GM11168 (cell line): Measurements from ENCODE around the gene IRAG1.

Source experiments
- in situ Hi-C: fragments of 300-500 bp; cut with MboI; formaldehyde crosslinking; loops from one replicate; pipeline ENCODE4 v1.12.0; 2022; ENCODE audit warnings: low sequenced_read_pairs; ENCODE audit not compliant: unreplicated experiment

Gene IRAG1

GRCh38 chr11:10693509-10694081, at the start of gene IRAG1:
Gene IRAG1 (minus strand): TSS chr11:10693755. CDS start chr11:10693602, 153 bp downstream.
- in situ Hi-C loops = no loop called here

GRCh38 chr11:10742460-10743208, 49.1 kb upstream of the IRAG1 start:
- in situ Hi-C loops = no loop called here

GRCh38 chr11:10735481-10736475, 42.2 kb upstream of the IRAG1 start:
- in situ Hi-C loops = loop anchor here (5.0 to 10.0 kb wide), 2 partner anchors 211 to 323 kb away; no protein-coding TSS in a partner anchor

GRCh38 chr11:10731064-10731680, 37.6 kb upstream of the IRAG1 start:
- in situ Hi-C loops = loop anchor here (10.0 kb wide), 1 partner anchor 206 kb away; no protein-coding TSS in a partner anchor

GRCh38 chr11:10730151-10730550, 36.6 kb upstream of the IRAG1 start:
- in situ Hi-C loops = loop anchor here (10.0 kb wide), 1 partner anchor 205 kb away; no protein-coding TSS in a partner anchor

GRCh38 chr11:10728789-10729472, 35.4 kb upstream of the IRAG1 start:
- in situ Hi-C loops = no loop called here

GRCh38 chr11:10728154-10728553, 34.6 kb upstream of the IRAG1 start:
- in situ Hi-C loops = no loop called here

GRCh38 chr11:10727146-10727851, 33.7 kb upstream of the IRAG1 start:
- in situ Hi-C loops = no loop called here

GRCh38 chr11:10725907-10726253, 32.3 kb upstream of the IRAG1 start:
- in situ Hi-C loops = no loop called here

- in situ Hi-C loops = no loop called here
These were observed 31.8 kb upstream of the IRAG1 start for GRCh38 chr11:10725114-10725906.

GRCh38 chr11:10722307-10722706, 28.8 kb upstream of the IRAG1 start:
- in situ Hi-C loops = no loop called here

GRCh38 chr11:10720881-10721376, 27.4 kb upstream of the IRAG1 start:
- in situ Hi-C loops = no loop called here

- in situ Hi-C loops = no loop called here
These were observed 26.1 kb upstream of the IRAG1 start for GRCh38 chr11:10719616-10720015.

- in situ Hi-C loops = no loop called here
These were observed 23.1 kb upstream of the IRAG1 start for GRCh38 chr11:10716543-10717259.

- in situ Hi-C loops = no loop called here
These were observed 22.6 kb upstream of the IRAG1 start for GRCh38 chr11:10716122-10716521.

- in situ Hi-C loops = no loop called here
These were observed 22.0 kb upstream of the IRAG1 start for GRCh38 chr11:10715571-10715970.

- in situ Hi-C loops = no loop called here
These were observed 15.9 kb upstream of the IRAG1 start for GRCh38 chr11:10709299-10710086.
